SK-N-SH treated with all-trans-retinoic acid at 6 μM for 48 hours (cell line): ENCODE measurements around the gene ATP5MC2.

ENCODE experiments used
- ATAC-seq: fragments of 200-7000 bp; cut with Tn5 transposase; 3 replicates; pipeline ENCODE4 v1.9.1; 2020; ENCODE audit warnings: mild to moderate bottlenecking, moderate library complexity
- BACH2 ChIP-seq: fragments of 250-450 bp; sonication (Bioruptor Pico); IDR thresholded peaks from 2 replicates; pipeline ENCODE4 v1.9.0; 2021; ENCODE audit warnings: mild to moderate bottlenecking, borderline replicate concordance
- CSDC2 ChIP-seq: fragments of 250-450 bp; sonication (Bioruptor Pico); IDR thresholded peaks from 2 replicates; pipeline ENCODE4 v1.5.0; 2020; ENCODE audit warnings: mild to moderate bottlenecking, moderate library complexity
- ESRRG ChIP-seq: fragments of 250-450 bp; sonication (Bioruptor Pico); IDR thresholded peaks from 2 replicates; pipeline ENCODE4 v1.6.1; 2021; ENCODE audit warnings: mild to moderate bottlenecking
- GLIS3 ChIP-seq: fragments of 250-450 bp; sonication (Bioruptor Pico); IDR thresholded peaks from 2 replicates; pipeline ENCODE4 v1.5.0; 2020; ENCODE audit warnings: mild to moderate bottlenecking, moderate library complexity
- ISL1 ChIP-seq: fragments of 250-450 bp; sonication (Bioruptor Pico); IDR thresholded peaks from 2 replicates; pipeline ENCODE4 v2.1.2; 2022; ENCODE audit warnings: mild to moderate bottlenecking, moderate library complexity
- PATZ1 ChIP-seq: fragments of 250-450 bp; sonication (Bioruptor Pico); IDR thresholded peaks from 2 replicates; pipeline ENCODE4 v1.8.0; 2020; ENCODE audit warnings: mild to moderate bottlenecking, moderate library complexity, borderline replicate concordance
- POU6F1 ChIP-seq: fragments of 250-450 bp; sonication (Bioruptor Pico); IDR thresholded peaks from 2 replicates; pipeline ENCODE4 v1.8.0; 2021; ENCODE audit warnings: low read depth, mild to moderate bottlenecking, moderate library complexity, borderline replicate concordance
- PPARA ChIP-seq: fragments of 250-450 bp; sonication (Bioruptor Pico); IDR thresholded peaks from 2 replicates; pipeline ENCODE4 v1.5.0; 2020; ENCODE audit warnings: mild to moderate bottlenecking, borderline replicate concordance
- RARB ChIP-seq: fragments of 250-450 bp; sonication (Bioruptor Pico); IDR thresholded peaks from 2 replicates; pipeline ENCODE4 v1.8.0; 2021; ENCODE audit warnings: mild to moderate bottlenecking, moderate library complexity
- SNAI2 ChIP-seq: fragments of 250-450 bp; sonication (Bioruptor Pico); IDR thresholded peaks from 2 replicates; pipeline ENCODE4 v1.5.0; 2020; ENCODE audit warnings: mild to moderate bottlenecking, moderate library complexity
- TCF4 ChIP-seq: fragments of 250-450 bp; sonication (Bioruptor Pico); IDR thresholded peaks from 2 replicates; pipeline ENCODE4 v1.8.0; 2021; ENCODE audit warnings: mild to moderate bottlenecking, moderate library complexity, borderline replicate concordance
- TOX ChIP-seq: fragments of 250-450 bp; sonication (Bioruptor Pico); IDR thresholded peaks from 2 replicates; pipeline ENCODE4 v1.8.0; 2021; ENCODE audit warnings: mild to moderate bottlenecking, moderate library complexity, borderline replicate concordance
- ZC3H10 ChIP-seq: fragments of 250-450 bp; sonication (Bioruptor Pico); IDR thresholded peaks from 2 replicates; pipeline ENCODE4 v1.5.1; 2021; ENCODE audit warnings: mild to moderate bottlenecking, moderate library complexity
- ZFP3 ChIP-seq: fragments of 250-450 bp; sonication (Bioruptor Pico); IDR thresholded peaks from 2 replicates; pipeline ENCODE4 v1.5.0; 2020; ENCODE audit warnings: mild to moderate bottlenecking, moderate library complexity
- ZNF565 ChIP-seq: fragments of 450-650 bp; formaldehyde crosslinking; conservative IDR thresholded peaks from 2 replicates; pipeline ENCODE4 v1.5.0; 2020; ENCODE audit warnings: low read depth, mild to moderate bottlenecking, moderate library complexity
- ZNF70 ChIP-seq: fragments of 450-650 bp; formaldehyde crosslinking; IDR thresholded peaks from 2 replicates; pipeline ENCODE4 v1.5.0; 2020; ENCODE audit warnings: mild to moderate bottlenecking, moderate library complexity
- ZNF8 ChIP-seq: fragments of 450-650 bp; formaldehyde crosslinking; IDR thresholded peaks from 2 replicates; pipeline ENCODE4 v1.5.0; 2020; ENCODE audit warnings: mild to moderate bottlenecking, moderate library complexity
- TF ChIP-seq, protein P1 (sequence below): fragments of 250-450 bp; sonication (Bioruptor Pico); IDR thresholded peaks from 2 replicates; pipeline ENCODE4 v1.5.1; 2020; ENCODE audit warnings: low read depth, mild to moderate bottlenecking, moderate library complexity
- TF ChIP-seq, protein P2 (sequence below): fragments of 250-450 bp; sonication (Bioruptor Pico); IDR thresholded peaks from 2 replicates; pipeline ENCODE4 v1.5.1; 2021; ENCODE audit warnings: mild to moderate bottlenecking, moderate library complexity
- TF ChIP-seq, protein P3 (sequence below): fragments of 250-450 bp; sonication (Bioruptor Pico); IDR thresholded peaks from 2 replicates; pipeline ENCODE4 v1.5.0; 2020; ENCODE audit warnings: mild to moderate bottlenecking, moderate library complexity

The ATP5MC2 gene

GRCh38 chr12:53645165-53645564 is 30.7 kb downstream of the ATP5MC2 start:
- no peak for ATAC-seq
- TF ChIP-seq ZNF70 (no peak), ISL1 (CRISPR knock-in tag) (no peak), ZFP3 (CRISPR knock-in tag) (no peak), SNAI2 (no peak), ZNF565 (CRISPR knock-in tag) (no peak), BACH2 (CRISPR knock-in tag) (no peak), CSDC2 (no peak), TOX (CRISPR knock-in tag) (no peak), ZC3H10 (no peak), TCF4 (CRISPR knock-in tag) (no peak), ESRRG (CRISPR knock-in tag) (no peak), POU6F1 (CRISPR knock-in tag) (no peak), PATZ1 (no peak), ZNF8 (CRISPR knock-in tag) (no peak), GLIS3 (no peak), RARB (CRISPR knock-in tag) (no peak)
- TF ChIP-seq, protein P1, sequence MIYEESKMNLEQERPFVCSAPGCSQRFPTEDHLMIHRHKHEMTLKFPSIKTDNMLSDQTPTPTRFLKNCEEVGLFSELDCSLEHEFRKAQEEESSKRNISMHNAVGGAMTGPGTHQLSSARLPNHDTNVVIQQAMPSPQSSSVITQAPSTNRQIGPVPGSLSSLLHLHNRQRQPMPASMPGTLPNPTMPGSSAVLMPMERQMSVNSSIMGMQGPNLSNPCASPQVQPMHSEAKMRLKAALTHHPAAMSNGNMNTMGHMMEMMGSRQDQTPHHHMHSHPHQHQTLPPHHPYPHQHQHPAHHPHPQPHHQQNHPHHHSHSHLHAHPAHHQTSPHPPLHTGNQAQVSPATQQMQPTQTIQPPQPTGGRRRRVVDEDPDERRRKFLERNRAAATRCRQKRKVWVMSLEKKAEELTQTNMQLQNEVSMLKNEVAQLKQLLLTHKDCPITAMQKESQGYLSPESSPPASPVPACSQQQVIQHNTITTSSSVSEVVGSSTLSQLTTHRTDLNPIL (CRISPR knock-in tag), result no peak
- TF ChIP-seq, protein P2, sequence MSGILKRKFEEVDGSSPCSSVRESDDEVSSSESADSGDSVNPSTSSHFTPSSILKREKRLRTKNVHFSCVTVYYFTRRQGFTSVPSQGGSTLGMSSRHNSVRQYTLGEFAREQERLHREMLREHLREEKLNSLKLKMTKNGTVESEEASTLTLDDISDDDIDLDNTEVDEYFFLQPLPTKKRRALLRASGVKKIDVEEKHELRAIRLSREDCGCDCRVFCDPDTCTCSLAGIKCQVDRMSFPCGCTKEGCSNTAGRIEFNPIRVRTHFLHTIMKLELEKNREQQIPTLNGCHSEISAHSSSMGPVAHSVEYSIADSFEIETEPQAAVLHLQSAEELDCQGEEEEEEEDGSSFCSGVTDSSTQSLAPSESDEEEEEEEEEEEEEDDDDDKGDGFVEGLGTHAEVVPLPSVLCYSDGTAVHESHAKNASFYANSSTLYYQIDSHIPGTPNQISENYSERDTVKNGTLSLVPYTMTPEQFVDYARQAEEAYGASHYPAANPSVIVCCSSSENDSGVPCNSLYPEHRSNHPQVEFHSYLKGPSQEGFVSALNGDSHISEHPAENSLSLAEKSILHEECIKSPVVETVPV (CRISPR knock-in tag), result no peak
- TF ChIP-seq, all 23 proteins: peak for 0

DNA sequence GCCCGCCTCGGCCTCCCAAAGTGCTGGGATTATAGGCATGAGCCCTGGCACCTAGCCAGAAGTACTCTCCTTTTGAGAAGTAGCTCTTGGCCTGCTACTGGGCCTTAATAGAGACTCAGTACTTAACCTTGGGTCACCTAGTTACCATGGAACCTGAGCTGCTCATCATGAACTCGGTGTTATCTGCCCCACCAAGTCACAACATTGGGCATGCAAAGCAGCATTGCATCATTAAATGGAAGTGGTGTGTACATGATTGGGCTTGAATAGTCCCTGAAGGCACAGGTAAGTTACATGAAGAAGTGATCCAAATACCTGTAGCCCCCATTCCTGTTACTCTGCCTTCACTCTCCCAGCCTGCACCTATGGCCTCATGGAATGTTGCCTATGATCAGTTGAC is 31.8 kb downstream of the ATP5MC2 start:
- TF ChIP-seq ZNF8 (CRISPR knock-in tag) (no peak), ISL1 (CRISPR knock-in tag) (no peak), GLIS3 (no peak), ZNF70 (no peak), ZC3H10 (no peak), PPARA (CRISPR knock-in tag) (no peak)
- TF ChIP-seq, protein P1 (CRISPR knock-in tag), result no peak
- TF ChIP-seq, protein P3, sequence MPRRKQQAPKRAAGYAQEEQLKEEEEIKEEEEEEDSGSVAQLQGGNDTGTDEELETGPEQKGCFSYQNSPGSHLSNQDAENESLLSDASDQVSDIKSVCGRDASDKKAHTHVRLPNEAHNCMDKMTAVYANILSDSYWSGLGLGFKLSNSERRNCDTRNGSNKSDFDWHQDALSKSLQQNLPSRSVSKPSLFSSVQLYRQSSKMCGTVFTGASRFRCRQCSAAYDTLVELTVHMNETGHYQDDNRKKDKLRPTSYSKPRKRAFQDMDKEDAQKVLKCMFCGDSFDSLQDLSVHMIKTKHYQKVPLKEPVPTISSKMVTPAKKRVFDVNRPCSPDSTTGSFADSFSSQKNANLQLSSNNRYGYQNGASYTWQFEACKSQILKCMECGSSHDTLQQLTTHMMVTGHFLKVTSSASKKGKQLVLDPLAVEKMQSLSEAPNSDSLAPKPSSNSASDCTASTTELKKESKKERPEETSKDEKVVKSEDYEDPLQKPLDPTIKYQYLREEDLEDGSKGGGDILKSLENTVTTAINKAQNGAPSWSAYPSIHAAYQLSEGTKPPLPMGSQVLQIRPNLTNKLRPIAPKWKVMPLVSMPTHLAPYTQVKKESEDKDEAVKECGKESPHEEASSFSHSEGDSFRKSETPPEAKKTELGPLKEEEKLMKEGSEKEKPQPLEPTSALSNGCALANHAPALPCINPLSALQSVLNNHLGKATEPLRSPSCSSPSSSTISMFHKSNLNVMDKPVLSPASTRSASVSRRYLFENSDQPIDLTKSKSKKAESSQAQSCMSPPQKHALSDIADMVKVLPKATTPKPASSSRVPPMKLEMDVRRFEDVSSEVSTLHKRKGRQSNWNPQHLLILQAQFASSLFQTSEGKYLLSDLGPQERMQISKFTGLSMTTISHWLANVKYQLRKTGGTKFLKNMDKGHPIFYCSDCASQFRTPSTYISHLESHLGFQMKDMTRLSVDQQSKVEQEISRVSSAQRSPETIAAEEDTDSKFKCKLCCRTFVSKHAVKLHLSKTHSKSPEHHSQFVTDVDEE (CRISPR knock-in tag), result no peak
- ATAC-seq, result no peak
